Thoracic aorta (tissue), 2 donors: ENCODE measurements around the gene CPNE4. TPM values are rescaled to one million over a fixed set of nuclear protein-coding genes. Genes with fewer than 3 reads are reported as not detected.
"Not testable (repeated sequence)": the region's sequence is repeated elsewhere in the genome, so short reads cannot be mapped to it uniquely, and the experiment has no call there.

Source experiments
- ATAC-seq: fragments of 150-250 bp; one replicate; pipeline ENCODE4 v1.8.0; 2017; ENCODE audit warnings: low read depth; ENCODE audit not compliant: insufficient number of reproducible peaks, low FRiP score
- DNase-seq: peaks from one replicate; pipeline ENCODE4 v3.0.0-alpha.2; 2020; ENCODE audit warnings: low spot score
- H3K27ac ChIP-seq, 2 donors: fragments of 200-600 bp; sonication (generic); 1 replicate in 1 of 2; 2 replicates in 1 of 2; pipeline ENCODE4 v1.5.1; 2016; ENCODE audit warnings: mild to moderate bottlenecking in 2 of 2, moderate library complexity in 2 of 2
- H3K27me3 ChIP-seq: fragments of 200-600 bp; sonication (generic); replicated peaks from 2 replicates; pipeline ENCODE4 v1.6.0; 2016; ENCODE audit warnings: mild to moderate bottlenecking; ENCODE audit not compliant: insufficient read depth
- H3K36me3 ChIP-seq: fragments of 200-600 bp; sonication (generic); one replicate; pipeline ENCODE4 v1.5.1; 2016
- H3K4me1 ChIP-seq, 2 donors: fragments of 200-600 bp; sonication (generic); 1 replicate in 1 of 2; 2 replicates in 1 of 2; pipeline versions ENCODE4 v1.5.1 to v1.6.0; 2016; ENCODE audit warnings: low read depth in 2 of 2, mild to moderate bottlenecking in 1 of 2; ENCODE audit not compliant: control insufficient read depth in 1 of 2
- H3K4me3 ChIP-seq: fragments of 200-600 bp; sonication (generic); 2 replicates; pipeline ENCODE4 v1.5.1; 2016; ENCODE audit warnings: mild to moderate bottlenecking
- H3K9me3 ChIP-seq: fragments of 200-600 bp; sonication (generic); 2 replicates; pipeline ENCODE4 v1.5.1; 2016
- total RNA-seq, 2 donors: library from RNA; depleted of rRNA; stranded (reverse); fragments of >200 nt; gene quantifications; one replicate each; pipeline versions ENCODE4 v1.1.0 to v1.2.3, GENCODE V29; 2016
- TF ChIP-seq, protein P1 (sequence below): fragments of 200-600 bp; sonication (generic); IDR thresholded peaks from one replicate; pipeline ENCODE4 v1.5.1; 2019; ENCODE audit warnings: antibody characterized with exemption

Gene CPNE4
- total RNA-seq, 2 donors from 2014 or later: 0.54 to 4.9 TPM

DNA sequence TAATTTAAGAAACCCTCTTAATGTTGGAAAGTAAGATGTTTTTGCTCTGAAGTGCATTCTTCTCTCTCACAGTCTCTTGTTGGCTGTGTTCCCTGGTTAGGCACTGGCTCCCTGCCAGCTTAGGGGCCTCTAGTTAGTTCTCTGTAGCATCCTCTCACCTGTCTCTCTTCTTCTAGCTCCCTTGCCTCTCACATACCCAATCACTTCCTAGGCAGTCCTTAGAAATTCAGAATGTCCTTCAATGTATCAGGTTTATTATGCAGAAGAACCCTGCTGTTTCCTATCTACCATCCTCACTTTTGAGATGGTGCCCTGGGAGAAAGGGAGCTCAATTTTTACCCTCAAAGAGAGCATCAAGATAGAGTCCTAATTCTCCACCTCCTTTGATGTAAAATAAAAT, 36.2 kb upstream of the CPNE4 start:
- TF ChIP-seq, protein P1, sequence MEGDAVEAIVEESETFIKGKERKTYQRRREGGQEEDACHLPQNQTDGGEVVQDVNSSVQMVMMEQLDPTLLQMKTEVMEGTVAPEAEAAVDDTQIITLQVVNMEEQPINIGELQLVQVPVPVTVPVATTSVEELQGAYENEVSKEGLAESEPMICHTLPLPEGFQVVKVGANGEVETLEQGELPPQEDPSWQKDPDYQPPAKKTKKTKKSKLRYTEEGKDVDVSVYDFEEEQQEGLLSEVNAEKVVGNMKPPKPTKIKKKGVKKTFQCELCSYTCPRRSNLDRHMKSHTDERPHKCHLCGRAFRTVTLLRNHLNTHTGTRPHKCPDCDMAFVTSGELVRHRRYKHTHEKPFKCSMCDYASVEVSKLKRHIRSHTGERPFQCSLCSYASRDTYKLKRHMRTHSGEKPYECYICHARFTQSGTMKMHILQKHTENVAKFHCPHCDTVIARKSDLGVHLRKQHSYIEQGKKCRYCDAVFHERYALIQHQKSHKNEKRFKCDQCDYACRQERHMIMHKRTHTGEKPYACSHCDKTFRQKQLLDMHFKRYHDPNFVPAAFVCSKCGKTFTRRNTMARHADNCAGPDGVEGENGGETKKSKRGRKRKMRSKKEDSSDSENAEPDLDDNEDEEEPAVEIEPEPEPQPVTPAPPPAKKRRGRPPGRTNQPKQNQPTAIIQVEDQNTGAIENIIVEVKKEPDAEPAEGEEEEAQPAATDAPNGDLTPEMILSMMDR: no peak
- no peaks in the 10 kb centered on the region for H3K4me1 ChIP-seq
- ATAC-seq: no peak

DNA sequence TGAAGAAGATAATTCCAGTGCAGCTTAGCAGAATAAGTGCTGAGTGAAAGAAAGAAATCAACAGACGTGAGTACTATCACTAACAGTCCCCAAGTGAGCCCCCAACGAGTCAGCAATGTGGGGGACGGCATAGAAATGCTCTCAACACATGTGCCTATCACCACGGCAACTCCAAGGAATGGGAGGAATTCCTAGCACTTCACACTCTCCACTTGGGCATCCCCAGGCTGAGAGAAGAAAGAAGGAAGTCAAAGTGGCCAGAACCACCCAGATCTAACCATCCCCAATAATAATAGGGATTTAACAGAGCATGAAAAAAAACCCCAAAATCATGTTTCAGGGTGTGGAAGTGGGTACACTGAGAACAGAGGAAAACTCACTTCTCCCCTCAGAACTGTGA, 29.3 kb upstream of the CPNE4 start:
- Histone ChIP-seq H3K27me3 (no peaks in the 10 kb centered on the region), H3K4me3 (no peak overlapping the region), H3K9me3 (no peaks in the 10 kb centered on the region), H3K4me1 (no peaks in the 10 kb centered on the region), H3K27ac (no peak overlapping the region), H3K36me3 (no peaks in the 10 kb centered on the region)
- no peak for ATAC-seq
- TF ChIP-seq, protein P1: no peak
- DNase-seq: no peak

More for the DNA sequence above, 36.2 kb upstream of the CPNE4 start:
- H3K27me3 ChIP-seq: no peaks in the 10 kb centered on the region
- no peak overlapping the region for H3K27ac ChIP-seq
- no peak for DNase-seq
- H3K9me3 ChIP-seq: no peaks in the 10 kb centered on the region
- no peak overlapping the region for H3K4me3 ChIP-seq
- no peaks in the 10 kb centered on the region for H3K36me3 ChIP-seq

- no peak for DNase-seq
These were observed 27.7 kb upstream of the CPNE4 start for GRCh38 chr3:132062535-132062934.

GRCh38 chr3:132055872-132056271, 21.1 kb upstream of the CPNE4 start:
- H3K4me3 ChIP-seq: no peak overlapping the region
- TF ChIP-seq, protein P1: no peak
- DNase-seq (no peak), ATAC-seq (no peak)
- no peaks in the 10 kb centered on the region for H3K9me3 ChIP-seq
- no peaks in the 10 kb centered on the region for H3K36me3 ChIP-seq
- H3K27ac ChIP-seq: no peak overlapping the region
- H3K4me1 ChIP-seq: no peaks in the 10 kb centered on the region
- no peaks in the 10 kb centered on the region for H3K27me3 ChIP-seq

More at GRCh38 chr3:132062535-132062934, 27.7 kb upstream of the CPNE4 start:
- Histone ChIP-seq H3K27ac (no peak overlapping the region), H3K4me3 (no peak overlapping the region), H3K36me3 (no peaks in the 10 kb centered on the region), H3K27me3 (no peaks in the 10 kb centered on the region), H3K9me3 (no peaks in the 10 kb centered on the region), H3K4me1 (no peaks in the 10 kb centered on the region)
- ATAC-seq: no peak
- TF ChIP-seq, protein P1: no peak

DNA sequence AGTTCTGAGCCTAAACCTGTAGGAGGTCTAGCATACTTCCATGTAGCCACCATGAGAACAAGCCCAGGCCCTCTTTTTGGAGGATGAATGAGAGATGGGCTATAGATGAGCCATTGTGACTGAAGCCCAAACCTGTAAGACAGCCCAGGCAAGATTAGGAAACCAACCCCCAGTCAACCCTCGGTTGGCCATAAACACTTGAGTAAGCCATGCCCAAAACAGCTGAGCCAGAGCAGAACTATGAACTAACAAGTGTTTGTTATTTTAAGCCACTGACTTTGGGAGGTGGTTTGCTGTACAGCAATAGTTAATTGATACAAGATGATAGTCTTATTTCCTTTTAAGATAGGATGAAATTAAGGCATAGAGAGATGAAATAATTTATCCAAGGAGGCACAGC, 12.4 kb upstream of the CPNE4 start:
- no peak for DNase-seq
- no peaks in the 10 kb centered on the region for H3K36me3 ChIP-seq
- no peaks in the 10 kb centered on the region for H3K4me1 ChIP-seq
- H3K27me3 ChIP-seq: no peaks in the 10 kb centered on the region
- no peak for ATAC-seq
- H3K27ac ChIP-seq: no peak overlapping the region
- H3K9me3 ChIP-seq: no peaks in the 10 kb centered on the region
- TF ChIP-seq, protein P1: no peak
- no peak overlapping the region for H3K4me3 ChIP-seq

GRCh38 chr3:132044874-132045273, 10.1 kb upstream of the CPNE4 start:
- H3K36me3 ChIP-seq, H3K9me3 ChIP-seq, H3K4me1 ChIP-seq, DNase-seq, H3K4me3 ChIP-seq, H3K27me3 ChIP-seq, H3K27ac ChIP-seq, ATAC-seq: not testable (repeated sequence)
